K562 (cell line): ENCODE measurements around the gene KRTAP3-3. TPM values are rescaled to one million over a fixed set of nuclear protein-coding genes. Genes with fewer than 3 reads are reported as not detected.

Experiments used
- ATAC-seq: fragments of 200-7000 bp; cut with Tn5 transposase; 3 replicates; pipeline ENCODE4 v1.9.1; 2020; ENCODE audit warnings: moderate library complexity
- BruUV-seq: library from RNA; stranded (reverse); fragments of 400-500 nt; replicated peaks from 2 replicates; lab custom pipeline; 2021; lab: Mats Ljungman, UMichigan
- CTCF ChIA-PET: fragments of 300-600 bp; formaldehyde crosslinking; extraction: SDS; loops from one replicate; lab custom pipeline; 2021; ENCODE audit warnings: low intra/inter-chr PET ratio; lab: Yijun Ruan, JAX
- POLR2A ChIA-PET: fragments of 300-600, 350-650 bp; sonication (Branson Sonifier 250); formaldehyde crosslinking; extraction: SDS; loops from one replicate; lab custom pipeline; 2021; ENCODE audit warnings: antibody characterized with exemption, inconsistent platforms; lab: Yijun Ruan, JAX
- DNase-seq, 4 experiments: peaks; one replicate each; pipeline versions ENCODE4 v3.0.0 to v3.0.0-alpha.2; 2011 to 2018; ENCODE audit warnings: low spot score in 3 of 4, mixed read lengths in 3 of 4; ENCODE audit errors: extremely low read depth in 1 of 4
- FAIRE-seq: peaks from 2 replicates; lab custom pipeline; 2011; peaks lifted over from hg19 to GRCh38; lab: Jason Lieb, UNC
- H2AFZ ChIP-seq: 2 replicates; pipeline ENCODE4 v1.6.0; 2011; ENCODE audit warnings: low read depth, low read length, control low read depth, inconsistent platforms
- H3K27ac ChIP-seq: fragments of 200-600 bp; 3 replicates; pipeline ENCODE4 v1.8.0; 2011; ENCODE audit warnings: low read depth, mild to moderate bottlenecking, control low read depth, inconsistent platforms, low read length, moderate library complexity, mixed read lengths; ENCODE audit errors: extremely low read depth
- H3K27me3 ChIP-seq, 2 experiments: fragments of 300-600 bp in 1 of 2; 2 replicates in 1 of 2; 3 replicates in 1 of 2; pipeline versions ENCODE4 v1.6.0 to v1.8.0; 2011; ENCODE audit warnings: inconsistent platforms in 2 of 2, low read length in 2 of 2, mild to moderate bottlenecking in 1 of 2, mixed read lengths in 1 of 2, moderate library complexity in 1 of 2; ENCODE audit not compliant: control insufficient read depth in 2 of 2, insufficient read depth in 2 of 2
- H3K36me3 ChIP-seq: fragments of 300-600 bp; 3 replicates; pipeline ENCODE4 v1.8.0; 2011; ENCODE audit warnings: mild to moderate bottlenecking, low read length, inconsistent platforms; ENCODE audit not compliant: control insufficient read depth, insufficient read depth
- H3K4me1 ChIP-seq, 2 experiments: fragments of 200-600 bp in 1 of 2; replicated peaks in 1 of 2; 2 replicates in 1 of 2; 3 replicates in 1 of 2; pipeline versions ENCODE4 v1.5.1 to v1.8.0; 2011; ENCODE audit warnings: inconsistent platforms in 2 of 2, low read length in 2 of 2, mild to moderate bottlenecking in 1 of 2, mixed read lengths in 1 of 2, moderate library complexity in 1 of 2; ENCODE audit not compliant: control insufficient read depth in 2 of 2, insufficient read depth in 2 of 2
- H3K4me2 ChIP-seq: 2 replicates; pipeline ENCODE4 v1.6.1; 2011; ENCODE audit warnings: low read length, control low read depth, inconsistent platforms, mixed read lengths; ENCODE audit not compliant: insufficient read depth
- H3K4me3 ChIP-seq: fragments of 200-600 bp; sonication (generic), shearing (Covaris generic); 2 replicates; pipeline ENCODE4 v1.5.1; 2016; ENCODE audit warnings: control low read depth, inconsistent platforms
- H3K79me2 ChIP-seq: fragments of 200-600 bp; 3 replicates; pipeline ENCODE4 v1.8.0; 2011; ENCODE audit warnings: low read length, inconsistent platforms; ENCODE audit not compliant: control insufficient read depth, insufficient read depth
- H3K9ac ChIP-seq, 2 experiments: 2 replicates each; pipeline versions ENCODE4 v1.6.0 to v1.6.1; 2011; ENCODE audit warnings: low read depth in 2 of 2, low read length in 2 of 2, control low read depth in 1 of 2, inconsistent platforms in 1 of 2, mild to moderate bottlenecking in 1 of 2, mixed read lengths in 1 of 2; ENCODE audit not compliant: insufficient read depth in 1 of 2
- H3K9me1 ChIP-seq: one replicate; pipeline ENCODE4 v1.6.0; 2011; ENCODE audit warnings: inconsistent platforms, mild to moderate bottlenecking, low read length, moderate library complexity; ENCODE audit not compliant: control insufficient read depth, insufficient read depth
- H3K9me3 ChIP-seq: replicated peaks from 2 replicates; pipeline ENCODE4 v1.5.1; 2011; ENCODE audit warnings: low read depth, low read length, inconsistent platforms; ENCODE audit not compliant: control insufficient read depth, insufficient read depth
- H4K20me1 ChIP-seq: replicated peaks from 2 replicates; pipeline ENCODE4 v1.6.1; 2011; ENCODE audit warnings: low read length, inconsistent platforms, mixed read lengths; ENCODE audit not compliant: control insufficient read depth, insufficient read depth
- ARHGAP35 ChIP-seq: fragments of 450-650 bp; IDR thresholded peaks from 2 replicates; pipeline ENCODE4 v1.6.1; 2018; ENCODE audit not compliant: partially characterized antibody
- ARID4B ChIP-seq: sonication (generic); formaldehyde crosslinking; IDR thresholded peaks from 2 replicates; pipeline ENCODE4 v1.8.0; 2022; ENCODE audit warnings: mild to moderate bottlenecking, missing genetic modification reagents
- CTBP1 ChIP-seq: fragments of 450-650 bp; IDR thresholded peaks from 2 replicates; pipeline ENCODE4 v1.6.1; 2016; ENCODE audit warnings: borderline replicate concordance
- HNRNPK ChIP-seq: fragments of 200-400 bp; formaldehyde crosslinking; IDR thresholded peaks from one replicate; pipeline ENCODE4 v1.6.1; 2018; ENCODE audit warnings: mild to moderate bottlenecking, low read depth, low read length; ENCODE audit not compliant: poor library complexity, severe bottlenecking
- MIER1 ChIP-seq: fragments of 450-650 bp; IDR thresholded peaks from 2 replicates; pipeline ENCODE4 v1.6.1; 2016; ENCODE audit warnings: antibody characterized with exemption, mild to moderate bottlenecking, low read depth
- RNF219 ChIP-seq: fragments of 250-450 bp; sonication (Bioruptor Pico); IDR thresholded peaks from 2 replicates; pipeline ENCODE4 v1.5.0; 2022; ENCODE audit warnings: mild to moderate bottlenecking
- ZNF644 ChIP-seq: fragments of 200-800 bp; sonication (Bioruptor generic); IDR thresholded peaks from 2 replicates; pipeline ENCODE4 v1.6.1; 2016; ENCODE audit warnings: low read depth, missing genetic modification characterization, missing compliant biosample characterization
- ZZZ3 ChIP-seq: fragments of 450-650 bp; IDR thresholded peaks from 2 replicates; pipeline ENCODE4 v1.6.1; 2016; ENCODE audit warnings: antibody characterized with exemption, mild to moderate bottlenecking, moderate library complexity
- WGBS: fragments of 100-300 bp; shearing (Covaris generic); methylation state at CpG from one replicate; pipeline ENCODE4 v1.1.6; 2016; ENCODE audit warnings: low coverage, mixed read lengths; ENCODE audit not compliant: insufficient coverage; ENCODE audit errors: missing lambda C conversion rate; 5-methylcytosine and 5-hydroxymethylcytosine counted together
- in situ Hi-C: fragments of 300-500 bp; cut with MboI; formaldehyde crosslinking; loops from 4 replicates; pipeline ENCODE4 v1.15.0; 2018; ENCODE audit warnings: inconsistent platforms, mixed read lengths
- intact Hi-C: fragments of 100-400 bp; cut with micrococcal nuclease; formaldehyde crosslinking; loops from 2 replicates; pipeline ENCODE4 v1.14.2; 2022
- polyA plus RNA-seq, 8 experiments: library from polyadenylated mRNA; depleted of rRNA in 4 of 8; stranded (reverse) in 5 of 8; unstranded in 3 of 8; fragments of >200 nt; fragmentation: Nextera tagmentation in 2 of 8; fragmentation: Illumina TruSeq in 1 of 8; extraction: Ambion mirVana in 2 of 8; extraction: Trizol in 1 of 8; gene quantifications; 2 replicates each; pipeline versions ENCODE4 v1.2.1 to v1.2.3, GENCODE V29; 2011 to 2014; ENCODE audit warnings: inconsistent platforms in 1 of 8, missing spikeins in 1 of 8
- total RNA-seq, 7 experiments: library from RNA; depleted of rRNA in 6 of 7; stranded (reverse); fragments of >200 nt in 6 of 7; fragmentation: Illumina TruSeq in 2 of 7; extraction: Trizol in 2 of 7; gene quantifications; 2 replicates each; pipeline versions ENCODE4 v1.2.1 to v1.2.3, GENCODE V29; 2011 to 2021; ENCODE audit warnings: low replicate concordance in 1 of 7
- TF ChIP-seq, protein P1 (sequence below): IDR thresholded peaks from 2 replicates; pipeline ENCODE4 v1.6.1; 2012; ENCODE audit warnings: low read depth, low read length, improper control_type of control experiment, borderline replicate concordance

KRTAP3-3 gene
- total and polyA plus RNA-seq, 9 of the 15 experiments (the other 6 are each of a cell fraction or from before 2014, with no cell fraction given), result not detected

GRCh38 chr17:41015454-41015853, 21.5 kb upstream of the KRTAP3-3 start:
- DNase-seq, result no peak
- no peak overlapping the region for H3K27ac ChIP-seq
- FAIRE-seq, result no peak
- H3K4me2 ChIP-seq, result no peak overlapping the region
- BruUV-seq, result no TSS peak
- no peaks in the 10 kb centered on the region for H3K79me2 ChIP-seq
- in situ Hi-C loops (no loop called here), intact Hi-C loops (no loop called here)
- ATAC-seq, result no peak
- POLR2A ChIA-PET, result no interaction called here
- no peaks in the 10 kb centered on the region for H3K4me1 ChIP-seq
- no peak overlapping the region for H3K9ac ChIP-seq
- no peaks in the 10 kb centered on the region for H3K9me3 ChIP-seq
- WGBS, result 1% methylated on average over 7 of the region's 7 CpGs
- no peaks in the 10 kb centered on the region for H4K20me1 ChIP-seq
- H3K27me3 ChIP-seq, result peaks cover 0 to 3% of the 10 kb centered on the region in 2 experiments; a peak in 1 of 5 replicates
- no peaks in the 10 kb centered on the region for H3K36me3 ChIP-seq
- CTCF ChIA-PET, result no interaction called here
- no peak overlapping the region for H3K4me3 ChIP-seq
- H3K9me1 ChIP-seq, result no peaks in the 10 kb centered on the region
- no peak overlapping the region for H2AFZ ChIP-seq
- no peak for TF ChIP-seq MIER1
- no peak for TF ChIP-seq RNF219 (CRISPR knock-in tag)
- TF ChIP-seq ARID4B, result no peak
- no peak for TF ChIP-seq ZNF644 (tag)
- TF ChIP-seq ZZZ3, result no peak
- TF ChIP-seq, protein P1, sequence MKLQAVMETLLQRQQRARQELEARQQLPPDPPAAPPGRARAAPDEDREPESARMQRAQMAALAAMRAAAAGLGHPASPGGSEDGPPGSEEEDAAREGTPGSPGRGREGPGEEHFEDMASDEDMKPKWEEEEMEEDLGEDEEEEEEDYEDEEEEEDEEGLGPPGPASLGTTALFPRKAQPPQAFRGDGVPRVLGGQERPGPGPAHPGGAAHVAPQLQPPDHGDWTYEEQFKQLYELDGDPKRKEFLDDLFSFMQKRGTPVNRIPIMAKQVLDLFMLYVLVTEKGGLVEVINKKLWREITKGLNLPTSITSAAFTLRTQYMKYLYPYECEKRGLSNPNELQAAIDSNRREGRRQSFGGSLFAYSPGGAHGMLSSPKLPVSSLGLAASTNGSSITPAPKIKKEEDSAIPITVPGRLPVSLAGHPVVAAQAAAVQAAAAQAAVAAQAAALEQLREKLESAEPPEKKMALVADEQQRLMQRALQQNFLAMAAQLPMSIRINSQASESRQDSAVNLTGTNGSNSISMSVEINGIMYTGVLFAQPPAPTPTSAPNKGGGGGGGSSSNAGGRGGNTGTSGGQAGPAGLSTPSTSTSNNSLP, result no peak
- TF ChIP-seq HNRNPK, result no peak
- TF ChIP-seq CTBP1, result no peak
- no peak for TF ChIP-seq ARHGAP35
